Psoas muscle (tissue), 8 donors: ENCODE results near the gene WAPL. TPM values are rescaled to one million over a fixed set of nuclear protein-coding genes. Genes with fewer than 3 reads are reported as not detected.
A peak's percentile ranks its signal among the peaks of the same experiment; 100 is the strongest.

Source experiments
- ATAC-seq, 4 donors: fragments of 200-7000 bp; cut with Tn5 transposase; one replicate each; pipeline ENCODE4 v1.9.1; 2020; ENCODE audit warnings: moderate library complexity in 3 of 4, mild to moderate bottlenecking in 2 of 4
- DNase-seq, 2 donors: peaks; one replicate each; pipeline ENCODE4 v3.0.0-alpha.2; 2020
- H3K27ac ChIP-seq: fragments of 200-600 bp; one replicate; pipeline ENCODE4 v1.8.0; 2022
- H3K27me3 ChIP-seq, 3 donors: fragments of 200-600 bp in 1 of 3; one replicate each; pipeline versions ENCODE4 v1.6.1 to v1.8.0; 2013 to 2022; ENCODE audit warnings: low read length in 2 of 3, mild to moderate bottlenecking in 2 of 3, moderate library complexity in 1 of 3; ENCODE audit not compliant: insufficient read depth in 3 of 3
- H3K36me3 ChIP-seq, 2 donors: fragments of 200-600 bp in 1 of 2; one replicate each; pipeline versions ENCODE4 v1.6.1 to v1.8.0; 2013 to 2022; ENCODE audit warnings: low read depth in 1 of 2, mild to moderate bottlenecking in 1 of 2, moderate library complexity in 1 of 2; ENCODE audit not compliant: insufficient read depth in 1 of 2
- H3K4me1 ChIP-seq: fragments of 200-600 bp; one replicate; pipeline ENCODE4 v1.8.0; 2022
- H3K4me3 ChIP-seq: fragments of 200-600 bp; one replicate; pipeline ENCODE4 v1.8.0; 2022; ENCODE audit warnings: mild to moderate bottlenecking
- H3K9me3 ChIP-seq: fragments of 200-600 bp; one replicate; pipeline ENCODE4 v1.8.0; 2022
- CTCF ChIP-seq: fragments of 200-600 bp; IDR thresholded peaks from one replicate; pipeline ENCODE4 v1.8.0; 2022; ENCODE audit warnings: antibody characterized with exemption
- WGBS, 3 donors: extraction: QIAGEN DNeasy Blood & Tissue Kit; methylation state at CpG; one replicate each; pipeline versions ENCODE4 v1.1.6 to v1.1.7; 2013; 5-methylcytosine and 5-hydroxymethylcytosine counted together
- intact Hi-C, 2 donors: fragments of 100-400 bp; cut with DNase I; formaldehyde crosslinking; loops; one replicate each; pipeline versions ENCODE4 v1.11.0 to v1.14.2; 2022
- polyA plus RNA-seq, 3 donors: library from polyadenylated mRNA; stranded (reverse); fragments of 200-250 nt; gene quantifications; one replicate each; pipeline ENCODE4 v1.2.3, GENCODE V29; 2013
- total RNA-seq, 4 donors: library from RNA; stranded (reverse); fragmentation: NEBNext Ultra II Directional in 2 of 4; extraction: Animal tissue kit (Norgen Biotek cat#: 25700) in 2 of 4; gene quantifications; one replicate each; pipeline versions ENCODE4 v1.2.1 to v1.2.4, GENCODE V29; 2021 to 2023
- donor health status: healthy with polysubstance abuse.
- donor health status: DM: no; HTN: no; CAD: no; lungs with moderate emphysema.
- donor health status: Bipolar disorder and iron deficiency.
- donor health status: healthy.
- donor health status: DM: yes; HTN: yes; CAD: no.
- donor health status: DM: no; HTN: no; CAD: no.
- donor health status: DM: no; HTN: no; CAD: no.
- donor health status: DM: yes; HTN: yes; CAD: no.

Gene WAPL
- total and polyA plus RNA-seq, 7 donors, result 20.0 to 63.7 (median 38.0) TPM

- intact Hi-C loops, result no loop called here
- peak; percentile 22 for TF ChIP-seq CTCF
- Histone ChIP-seq H3K27ac (peak overlapping the region; percentile 39), H3K27me3 (no peaks in the 10 kb centered on the region), H3K36me3 (peaks cover 4 to 83% of the 10 kb centered on the region in 2 donors), H3K4me1 (peaks cover 12% of the 10 kb centered on the region), H3K4me3 (no peak overlapping the region), H3K9me3 (no peaks in the 10 kb centered on the region)
- ATAC-seq (peak; percentile 88 to 95 (median 93)), DNase-seq (peak; percentile 78 to 88)
- 0 to 6% (median 5%) methylated on average over 1 of the region's 1 CpG for WGBS, 3 donors
These were observed 82.0 kb downstream of the WAPL start for GRCh38 chr10:86439544-86439943.

- no peak for ATAC-seq
- intact Hi-C loops, result no loop called here
These were observed 83.4 kb downstream of the WAPL start for GRCh38 chr10:86438091-86438749.

GRCh38 chr10:86437447-86437846 lies 84.1 kb downstream of the WAPL start:
- ATAC-seq, result no peak
- H3K4me3 ChIP-seq, result no peak overlapping the region

More at GRCh38 chr10:86438091-86438749, 83.4 kb downstream of the WAPL start:
- H3K36me3 ChIP-seq, result peaks cover 4 to 75% of the 10 kb centered on the region in 2 donors
- TF ChIP-seq CTCF, result no peak
- H3K4me1 ChIP-seq, result peaks cover 12% of the 10 kb centered on the region
- no peaks in the 10 kb centered on the region for H3K27me3 ChIP-seq
- H3K27ac ChIP-seq, result no peak overlapping the region
- H3K9me3 ChIP-seq, result no peaks in the 10 kb centered on the region
- H3K4me3 ChIP-seq, result no peak overlapping the region
- 69 to 80% (median 78%) methylated on average over 8 of the region's 8 CpGs for WGBS, 3 donors
- DNase-seq, result no peak

GRCh38 chr10:86436963-86437362 lies 84.6 kb downstream of the WAPL start:
- intact Hi-C loops, result no loop called here
- WGBS, 3 donors, result 91 to 95% (median 91%) methylated on average over 2 of the region's 2 CpGs
- no peaks in the 10 kb centered on the region for H3K9me3 ChIP-seq
- DNase-seq (no peak), ATAC-seq (no peak)
- no peak for TF ChIP-seq CTCF
- H3K36me3 ChIP-seq, result peaks cover 3 to 62% of the 10 kb centered on the region in 2 donors
- no peak overlapping the region for H3K4me3 ChIP-seq
- peaks cover 12% of the 10 kb centered on the region for H3K4me1 ChIP-seq
- H3K27me3 ChIP-seq, result no peaks in the 10 kb centered on the region
- H3K27ac ChIP-seq, result no peak overlapping the region

More at GRCh38 chr10:86437447-86437846, 84.1 kb downstream of the WAPL start:
- Histone ChIP-seq H3K27ac (no peak overlapping the region), H3K9me3 (no peaks in the 10 kb centered on the region), H3K27me3 (no peaks in the 10 kb centered on the region), H3K4me1 (peaks cover 12% of the 10 kb centered on the region), H3K36me3 (peaks cover 3 to 67% of the 10 kb centered on the region in 2 donors)
- intact Hi-C loops, result no loop called here
- DNase-seq, result no peak
- TF ChIP-seq CTCF, result no peak
- 92 to 95% (median 93%) methylated on average over 3 of the region's 3 CpGs for WGBS, 3 donors

GRCh38 chr10:86434656-86435055 lies 86.9 kb downstream of the WAPL start:
- ATAC-seq (no peak), DNase-seq (no peak)
- TF ChIP-seq CTCF, result no peak
- Histone ChIP-seq H3K9me3 (no peaks in the 10 kb centered on the region), H3K4me3 (no peak overlapping the region), H3K27ac (no peak overlapping the region), H3K27me3 (no peaks in the 10 kb centered on the region), H3K36me3 (peaks cover 3 to 41% of the 10 kb centered on the region in 2 donors), H3K4me1 (peaks cover 6% of the 10 kb centered on the region)
- WGBS, 3 donors, result 90 to 94% (median 90%) methylated on average over 1 of the region's 1 CpG
- intact Hi-C loops, result no loop called here
